Hepatocyte (in vitro differentiated cells): ENCODE data around the gene PTPRZ1.

ENCODE experiments used
- CTCF ChIP-seq: fragments of 200-600 bp; sonication (generic); IDR thresholded peaks from 2 replicates; pipeline ENCODE4 v1.5.1; 2016; ENCODE audit warnings: antibody characterized with exemption, mild to moderate bottlenecking; ENCODE audit not compliant: poor library complexity
- EZH2 ChIP-seq: fragments of 200-600 bp; sonication (generic); IDR thresholded peaks from 2 replicates; pipeline ENCODE4 v1.6.1; 2016; ENCODE audit warnings: antibody characterized with exemption, mild to moderate bottlenecking, borderline replicate concordance

- TF ChIP-seq CTCF (no peak), EZH2 (no peak)
Observed at GRCh38 chr7:121966935-121967332, 94.0 kb downstream of the PTPRZ1 start.
